Left lung (tissue), 10 donors: ENCODE measurements around the gene DDAH1. TPM values are rescaled to one million over a fixed set of nuclear protein-coding genes. Genes with fewer than 3 reads are reported as not detected.
A peak's percentile ranks its signal among the peaks of the same experiment; 100 is the strongest.

Experiments
- ATAC-seq: fragments of 200-7000 bp; cut with Tn5 transposase; one replicate; pipeline ENCODE4 v1.9.1; 2020; ENCODE audit warnings: moderate library complexity
- DNase-seq, 4 donors: peaks; one replicate each; pipeline ENCODE4 v3.0.0-alpha.2; 2013 to 2020
- H3K27ac ChIP-seq, 2 donors: fragments of 200-600 bp; sonication (generic) in 1 of 2; one replicate each; pipeline versions ENCODE4 v1.5.0 to v1.8.0; 2020 to 2021
- H3K27me3 ChIP-seq, 2 donors: fragments of 200-600 bp; sonication (generic) in 1 of 2; one replicate each; pipeline versions ENCODE4 v1.5.0 to v1.8.0; 2020 to 2021
- H3K36me3 ChIP-seq, 2 donors: fragments of 200-600 bp; sonication (generic) in 1 of 2; one replicate each; pipeline versions ENCODE4 v1.5.0 to v1.8.0; 2020 to 2021
- H3K4me1 ChIP-seq, 2 donors: fragments of 200-600 bp; one replicate each; pipeline ENCODE4 v1.8.0; 2021
- H3K4me3 ChIP-seq, 2 donors: fragments of 200-600 bp; sonication (generic) in 1 of 2; one replicate each; pipeline versions ENCODE4 v1.5.0 to v1.8.0; 2020 to 2021; ENCODE audit warnings: mild to moderate bottlenecking in 1 of 2
- H3K9me3 ChIP-seq, 2 donors: fragments of 200-600 bp; sonication (generic) in 1 of 2; one replicate each; pipeline versions ENCODE4 v1.5.0 to v1.8.0; 2020 to 2021
- CTCF ChIP-seq, 2 donors: fragments of 200-600 bp; sonication (generic) in 1 of 2; IDR thresholded peaks; one replicate each; pipeline versions ENCODE4 v1.5.0 to v1.8.0; 2021; ENCODE audit warnings: antibody characterized with exemption in 2 of 2
- intact Hi-C, 2 donors: fragments of 100-400 bp; cut with DNase I; formaldehyde crosslinking; loops; one replicate each; pipeline versions ENCODE4 v1.11.2 to v1.14.2; 2022
- polyA plus RNA-seq, 6 donors: library from polyadenylated mRNA; unstranded; fragments of 120-200 nt; gene quantifications; one replicate each; pipeline ENCODE4 v1.2.1, GENCODE V29; 2013; ENCODE audit not compliant: insufficient read length in 6 of 6
- total RNA-seq, 2 donors: library from RNA; stranded (reverse); fragmentation: NEBNext Ultra II Directional; extraction: Animal tissue kit (Norgen Biotek cat#: 25700); gene quantifications; one replicate each; pipeline ENCODE4 v1.2.1, GENCODE V29; 2021
- donor health status: DM: no; HTN: yes; CAD: no.
- donor health status: DM: no; HTN: no; CAD: no.

Gene DDAH1
- total and polyA plus RNA-seq, 8 donors: 71.5 to 121 (median 89.8) TPM

GRCh38 chr1:85359874-85360721 lies 104.9 kb downstream of the DDAH1 start:
- peaks cover 7 to 16% of the 10 kb centered on the region in 2 donors for H3K4me1 ChIP-seq
- ATAC-seq: peak; percentile 27
- intact Hi-C loops: no loop called here
- peak overlapping the region; percentile 2 to 62 for H3K27ac ChIP-seq
- peak in 1 of 4 donors; percentile 48 for DNase-seq
- TF ChIP-seq CTCF (IDR thresholded peaks at IDR 0.05): no peak
- H3K36me3 ChIP-seq: no peaks in the 10 kb centered on the region
- no peaks in the 10 kb centered on the region for H3K27me3 ChIP-seq
- H3K4me3 ChIP-seq: no peak overlapping the region
- no peaks in the 10 kb centered on the region for H3K9me3 ChIP-seq

GRCh38 chr1:85358702-85359438 lies 106.1 kb downstream of the DDAH1 start:
- no peak for DNase-seq
- no peaks in the 10 kb centered on the region for H3K27me3 ChIP-seq
- H3K36me3 ChIP-seq: no peaks in the 10 kb centered on the region
- intact Hi-C loops: no loop called here
- H3K27ac ChIP-seq: no peak overlapping the region
- ATAC-seq: no peak
- no peak for TF ChIP-seq CTCF (IDR thresholded peaks at IDR 0.05)
- peaks cover 7 to 16% of the 10 kb centered on the region in 2 donors for H3K4me1 ChIP-seq
- H3K4me3 ChIP-seq: no peak overlapping the region
- H3K9me3 ChIP-seq: no peaks in the 10 kb centered on the region

GRCh38 chr1:85357817-85358216 lies 107.1 kb downstream of the DDAH1 start:
- intact Hi-C loops: no loop called here
- no peak for TF ChIP-seq CTCF (IDR thresholded peaks at IDR 0.05)
- no peak for DNase-seq

GRCh38 chr1:85356130-85356529 lies 108.8 kb downstream of the DDAH1 start:
- no peak overlapping the region for H3K27ac ChIP-seq
- H3K4me1 ChIP-seq: peaks cover 7 to 10% of the 10 kb centered on the region in 2 donors
- no peaks in the 10 kb centered on the region for H3K36me3 ChIP-seq
- H3K27me3 ChIP-seq: no peaks in the 10 kb centered on the region
- H3K4me3 ChIP-seq: no peak overlapping the region
- intact Hi-C loops: no loop called here
- DNase-seq (no peak), ATAC-seq (no peak)
- TF ChIP-seq CTCF (IDR thresholded peaks at IDR 0.05): no peak
- no peaks in the 10 kb centered on the region for H3K9me3 ChIP-seq

More at GRCh38 chr1:85357817-85358216, 107.1 kb downstream of the DDAH1 start:
- H3K27ac ChIP-seq: no peak overlapping the region
- H3K9me3 ChIP-seq: no peaks in the 10 kb centered on the region
- H3K36me3 ChIP-seq: no peaks in the 10 kb centered on the region
- H3K27me3 ChIP-seq: no peaks in the 10 kb centered on the region
- H3K4me1 ChIP-seq: peaks cover 7 to 16% of the 10 kb centered on the region in 2 donors
- H3K4me3 ChIP-seq: no peak overlapping the region
- no peak for ATAC-seq

DNA sequence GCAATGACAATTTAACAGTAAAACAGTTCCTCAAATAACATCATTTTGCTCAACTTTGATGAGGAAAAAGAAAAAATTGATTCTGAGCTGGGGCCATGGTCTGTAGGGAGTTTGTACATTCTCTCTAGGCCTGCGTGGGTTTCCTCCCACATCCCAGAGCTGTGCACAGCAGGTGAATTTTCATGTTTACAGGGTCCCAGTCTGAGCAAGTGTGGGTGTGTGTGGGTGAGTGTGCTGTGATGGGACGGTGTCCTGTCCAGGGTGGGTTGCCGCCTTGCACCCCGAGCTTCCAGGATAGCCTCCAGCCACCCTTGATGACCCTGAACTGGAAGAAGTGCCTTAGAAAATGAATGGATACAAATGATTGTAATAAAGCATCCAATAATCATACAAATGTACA lies 112.9 kb downstream of the DDAH1 start:
- H3K4me3 ChIP-seq: no peak overlapping the region
- H3K36me3 ChIP-seq: peaks cover 0 to 12% of the 10 kb centered on the region in 2 donors
- no peak overlapping the region for H3K27ac ChIP-seq
- intact Hi-C loops: no loop called here
- H3K9me3 ChIP-seq: no peaks in the 10 kb centered on the region
- ATAC-seq (no peak), DNase-seq (no peak)
- H3K4me1 ChIP-seq: no peaks in the 10 kb centered on the region
- H3K27me3 ChIP-seq: no peaks in the 10 kb centered on the region
- TF ChIP-seq CTCF (IDR thresholded peaks at IDR 0.05): no peak
